GM19193 (cell line): ENCODE measurements around the gene USP7.

Source experiments
- POLR2A ChIP-seq: IDR thresholded peaks from 4 replicates; pipeline ENCODE4 v1.6.1; 2011; ENCODE audit not compliant: insufficient read depth, insufficient read length; ENCODE audit errors: extremely low read depth

Gene USP7

GRCh38 chr16:8869212-8869987, 94.3 kb downstream of the USP7 start:
- no peak for TF ChIP-seq POLR2A

DNA sequence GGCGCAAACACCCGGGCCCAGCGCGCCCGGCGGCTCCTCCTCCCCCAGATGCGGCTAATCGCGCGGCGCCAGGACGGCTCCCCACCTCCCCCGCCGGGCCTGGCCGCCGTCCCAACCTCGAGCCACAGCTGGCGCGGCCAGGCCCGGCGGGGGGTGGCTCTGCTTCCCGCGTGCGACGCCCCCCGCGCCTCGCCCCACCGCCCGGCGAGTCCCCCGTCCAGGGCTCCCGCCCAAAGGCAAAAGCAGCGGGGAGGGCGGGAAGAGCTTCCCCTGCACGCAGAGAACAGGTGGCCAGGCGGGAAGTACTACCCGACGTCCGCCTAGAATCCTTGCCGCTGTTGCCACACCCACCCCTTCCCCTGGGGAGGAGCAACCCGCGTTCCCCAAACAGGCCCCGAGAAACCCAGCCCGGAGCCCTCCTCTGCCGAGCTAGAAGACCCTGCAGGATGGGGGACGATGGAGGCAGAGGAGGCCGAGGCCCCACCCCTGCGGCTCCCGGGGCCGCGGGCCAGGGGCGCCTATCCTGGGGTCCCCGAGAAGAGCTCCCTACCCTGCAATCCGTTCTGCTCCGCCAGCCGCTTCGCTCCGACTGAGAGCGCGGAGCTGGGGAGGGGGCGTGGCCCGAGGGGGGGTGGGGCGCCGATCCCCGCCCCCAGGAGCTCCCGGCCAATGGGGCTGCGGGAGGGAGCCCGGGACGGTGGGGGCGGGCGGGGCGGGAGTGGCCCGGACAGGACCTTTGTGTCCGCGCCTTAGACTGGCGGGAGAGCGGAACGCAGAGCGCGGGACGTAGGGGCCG, 95.1 kb downstream of the USP7 start, which contains the start of gene CARHSP1:
CARHSP1 (minus strand) TSS at position 591 of the 796 bp plus-strand sequence. CDS start 9,678 bp downstream, outside the sequence.
- peak; percentile 78 for TF ChIP-seq POLR2A

DNA sequence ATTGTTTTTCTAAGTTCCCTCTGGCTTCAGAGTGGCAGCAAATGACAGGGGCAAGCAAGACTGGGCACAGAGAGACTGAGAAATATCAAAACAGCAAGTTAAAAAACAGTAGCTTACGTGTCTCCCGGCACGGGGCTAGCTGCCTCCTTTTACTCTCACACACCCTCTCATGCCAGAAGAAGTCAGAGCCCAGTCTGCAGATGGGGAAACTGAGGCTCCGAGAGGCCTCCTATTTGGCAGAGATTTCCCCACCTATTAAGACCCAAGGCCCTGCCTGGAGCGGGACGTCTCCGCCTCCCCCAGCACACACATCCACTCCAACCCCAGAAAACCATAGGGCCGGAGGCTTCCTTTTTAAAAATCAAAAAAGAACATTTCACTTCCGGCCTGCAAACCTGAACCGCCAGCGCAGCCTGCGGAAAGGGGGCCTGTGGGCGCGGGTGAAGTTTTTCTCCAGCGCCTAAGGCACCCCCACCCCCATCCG, 95.7 kb downstream of the USP7 start:
- no peak for TF ChIP-seq POLR2A

DNA sequence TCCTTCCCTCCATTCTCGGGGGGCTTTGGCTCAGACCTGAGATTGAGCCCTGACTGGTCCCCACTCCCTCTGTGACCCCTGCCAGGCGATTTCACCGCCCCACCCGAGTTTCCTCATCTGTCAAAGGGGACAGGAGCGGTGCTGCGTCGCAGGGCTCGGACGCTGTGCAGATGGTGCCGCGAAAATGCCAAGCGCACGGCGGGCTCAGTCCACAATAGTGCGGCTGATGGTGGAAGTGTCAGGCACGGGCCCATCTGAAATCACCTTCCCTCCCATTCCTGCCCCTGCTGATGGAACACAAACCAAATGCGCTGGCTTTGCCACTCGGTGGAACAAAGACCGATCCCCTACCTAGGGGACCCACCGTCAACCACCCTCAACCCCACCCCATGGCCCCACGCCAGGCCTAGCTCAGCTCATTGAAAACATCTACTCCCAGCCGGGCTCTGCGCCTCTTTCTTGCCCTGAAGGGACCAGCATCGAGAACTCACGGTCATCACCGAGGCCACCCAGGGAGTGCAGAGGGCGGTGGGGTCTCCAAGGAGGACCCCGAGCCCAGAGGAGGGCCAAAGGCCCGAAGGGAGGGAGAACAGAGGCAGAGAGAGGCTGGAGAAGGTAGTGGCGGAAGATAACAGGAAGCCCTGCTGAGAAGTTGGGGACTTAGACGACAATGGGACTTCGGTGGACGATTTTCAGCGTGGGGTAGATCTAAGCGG, 96.3 kb downstream of the USP7 start:
- no peak for TF ChIP-seq POLR2A

- no peak for TF ChIP-seq POLR2A
Measured at GRCh38 chr16:8866884-8867215, 96.9 kb downstream of the USP7 start.

DNA sequence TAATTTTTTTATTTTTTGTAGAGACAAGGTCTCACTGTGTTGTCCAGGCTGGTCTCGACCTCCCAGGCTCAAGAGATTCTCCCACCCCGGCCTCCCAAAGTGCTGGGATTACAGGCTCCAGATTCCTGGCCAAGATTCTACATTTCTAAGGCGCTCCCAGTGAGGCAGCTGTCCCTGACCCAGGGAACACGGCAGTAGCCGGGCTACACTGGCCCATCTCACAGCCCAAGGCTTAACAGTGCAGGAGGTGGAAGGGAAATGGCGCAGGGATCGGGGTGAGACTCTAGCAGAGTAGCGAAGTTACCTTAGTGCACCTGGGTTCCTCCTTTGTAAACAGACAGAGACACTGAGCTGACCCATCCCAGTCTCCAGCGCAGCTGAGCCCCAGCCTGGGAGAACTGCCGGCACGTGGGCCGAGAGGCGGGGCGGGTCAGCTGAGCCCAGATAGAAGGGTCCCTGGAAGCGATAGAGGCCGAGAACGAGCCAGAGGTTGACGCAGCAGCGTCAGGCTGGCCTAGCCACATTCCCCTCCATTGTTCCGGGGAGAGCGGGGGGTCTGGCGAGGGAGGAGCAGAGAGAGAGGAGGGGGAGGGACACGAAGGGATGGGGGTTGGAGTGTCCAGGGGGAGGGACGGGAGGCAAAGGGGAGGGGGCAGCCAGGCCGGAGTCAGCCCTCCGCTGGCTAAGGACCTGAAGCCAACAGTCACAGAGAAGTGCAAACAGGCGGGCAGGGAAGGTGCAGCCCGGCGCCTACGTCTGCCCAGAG, 97.4 kb downstream of the USP7 start:
- no peak for TF ChIP-seq POLR2A

GRCh38 chr16:8865145-8865882, 98.4 kb downstream of the USP7 start:
- no peak for TF ChIP-seq POLR2A

DNA sequence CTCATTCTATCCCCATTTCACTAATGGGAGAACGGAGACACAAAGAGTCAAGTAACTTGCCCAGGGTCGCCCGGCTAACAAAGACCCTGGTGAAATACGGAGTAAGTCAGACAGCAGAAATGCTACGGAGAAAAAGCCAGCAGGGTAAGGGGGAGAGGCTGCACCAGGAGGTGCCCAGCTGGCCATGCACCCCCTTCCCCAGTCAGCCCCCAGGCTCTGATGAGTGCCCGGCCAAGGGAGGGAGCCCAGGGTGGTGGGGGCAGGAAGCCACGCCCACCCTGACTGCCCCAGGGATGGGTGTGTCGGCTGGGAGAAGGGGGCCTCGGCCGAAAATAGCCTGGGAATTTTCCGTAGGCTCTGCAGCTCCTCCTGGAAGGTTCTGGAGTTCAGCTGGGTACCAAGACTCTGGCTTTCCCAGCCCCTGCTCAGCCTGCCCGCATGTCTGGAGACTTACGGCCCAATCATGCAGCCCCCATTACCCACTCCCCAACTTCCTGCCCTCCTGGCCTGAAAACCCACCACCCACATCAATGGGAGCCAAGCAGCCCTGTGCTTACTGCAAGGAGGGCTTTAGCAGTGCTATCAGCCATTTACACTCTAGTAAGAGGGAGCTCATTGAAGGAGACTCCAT, 99.1 kb downstream of the USP7 start:
- no peak for TF ChIP-seq POLR2A

DNA sequence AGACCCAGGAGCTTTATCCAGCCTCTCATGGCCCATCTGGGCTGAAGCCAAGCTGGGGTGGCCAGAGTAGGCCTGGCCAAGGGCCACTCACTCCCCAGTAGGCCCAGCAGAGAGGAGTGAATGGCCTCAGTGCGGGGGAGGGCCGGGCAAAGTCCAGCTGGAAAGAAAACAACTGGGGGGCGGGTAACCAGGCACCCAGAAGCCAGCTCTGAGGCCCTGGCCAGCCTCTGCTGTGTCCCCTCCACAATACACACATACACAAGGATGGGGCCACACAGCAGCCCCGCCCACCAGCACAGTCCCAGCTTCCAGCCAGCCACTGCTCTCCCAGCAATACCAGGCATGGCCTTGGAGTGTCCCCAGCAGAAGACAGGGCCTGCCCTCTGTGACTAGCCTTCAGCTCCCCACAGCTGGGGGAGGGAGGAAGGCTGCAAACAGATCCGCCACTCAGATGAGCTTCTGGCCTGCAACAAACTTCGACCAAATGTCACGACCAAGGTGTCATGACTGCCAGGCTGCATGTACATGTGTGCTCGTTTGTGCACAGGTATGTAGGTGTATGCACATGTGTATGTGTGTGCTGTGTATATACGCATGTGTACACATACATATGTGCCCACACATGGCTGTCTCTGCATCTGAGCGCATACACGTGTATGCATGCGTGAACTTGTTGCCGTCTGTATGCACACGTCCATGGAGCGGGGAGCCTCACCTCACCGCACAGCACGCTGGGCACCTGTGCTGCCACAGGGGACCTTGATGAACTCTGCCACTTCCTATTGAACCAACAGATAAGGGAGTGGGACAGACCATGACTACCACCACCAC, 99.9 kb downstream of the USP7 start:
- TF ChIP-seq POLR2A, result peak; percentile 6

GRCh38 chr16:8862309-8863130, 101.2 kb downstream of the USP7 start:
- no peak for TF ChIP-seq POLR2A

GRCh38 chr16:8861563-8862308, 102.0 kb downstream of the USP7 start:
- TF ChIP-seq POLR2A, result peak; percentile 14
